Measurements from ENCODE around the gene DEFB115.

DNA sequence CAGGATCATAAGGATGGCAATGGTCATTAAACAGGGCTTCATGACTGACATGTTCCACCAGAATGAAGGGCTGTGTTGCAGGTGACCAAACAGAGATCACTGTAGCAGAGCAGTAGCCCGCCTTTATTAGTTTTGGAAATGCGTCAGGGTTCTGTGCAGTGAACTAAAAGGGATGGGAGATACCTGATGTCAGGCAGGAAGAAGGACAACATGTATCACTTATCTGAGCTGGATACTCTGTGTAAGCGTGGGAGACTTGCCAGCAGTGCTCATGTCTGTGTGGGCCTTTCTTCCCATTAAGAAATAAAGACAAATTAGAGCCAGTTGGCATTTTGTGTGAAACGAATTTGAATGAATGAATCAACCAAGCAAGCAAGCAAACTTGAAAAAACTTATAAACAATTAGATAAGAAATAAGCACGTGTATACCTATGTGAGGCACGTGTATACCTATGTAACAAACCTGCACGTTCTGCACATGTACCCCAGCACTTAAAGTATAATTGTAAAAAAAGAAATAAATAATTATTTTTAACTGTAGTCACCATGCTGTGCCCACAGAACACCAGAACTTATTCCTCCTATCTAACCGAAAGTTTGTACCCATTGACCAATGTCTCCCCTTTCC, 51.2 kb downstream of the DEFB115 start, which contains the start of gene DEFB116:
- TF ChIP-seq, protein P1, sequence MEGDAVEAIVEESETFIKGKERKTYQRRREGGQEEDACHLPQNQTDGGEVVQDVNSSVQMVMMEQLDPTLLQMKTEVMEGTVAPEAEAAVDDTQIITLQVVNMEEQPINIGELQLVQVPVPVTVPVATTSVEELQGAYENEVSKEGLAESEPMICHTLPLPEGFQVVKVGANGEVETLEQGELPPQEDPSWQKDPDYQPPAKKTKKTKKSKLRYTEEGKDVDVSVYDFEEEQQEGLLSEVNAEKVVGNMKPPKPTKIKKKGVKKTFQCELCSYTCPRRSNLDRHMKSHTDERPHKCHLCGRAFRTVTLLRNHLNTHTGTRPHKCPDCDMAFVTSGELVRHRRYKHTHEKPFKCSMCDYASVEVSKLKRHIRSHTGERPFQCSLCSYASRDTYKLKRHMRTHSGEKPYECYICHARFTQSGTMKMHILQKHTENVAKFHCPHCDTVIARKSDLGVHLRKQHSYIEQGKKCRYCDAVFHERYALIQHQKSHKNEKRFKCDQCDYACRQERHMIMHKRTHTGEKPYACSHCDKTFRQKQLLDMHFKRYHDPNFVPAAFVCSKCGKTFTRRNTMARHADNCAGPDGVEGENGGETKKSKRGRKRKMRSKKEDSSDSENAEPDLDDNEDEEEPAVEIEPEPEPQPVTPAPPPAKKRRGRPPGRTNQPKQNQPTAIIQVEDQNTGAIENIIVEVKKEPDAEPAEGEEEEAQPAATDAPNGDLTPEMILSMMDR (IDR thresholded peaks at IDR 0.05): no peak
- TF ChIP-seq POLR2A (IDR thresholded peaks at IDR 0.05): no peak
- TF ChIP-seq EP300 (IDR thresholded peaks at IDR 0.05): no peak
